Esophagus muscularis mucosa (tissue), 4 donors: ENCODE results near the gene ANKRD44.

Experiments used
- CTCF ChIP-seq, 3 experiments: fragments of 200-600 bp in 2 of 3; fragments of 450-650 bp in 1 of 3; sonication (generic) in 2 of 3; IDR thresholded peaks; one replicate each; pipeline ENCODE4 v1.5.1; 2017 to 2019; ENCODE audit warnings: antibody characterized with exemption in 3 of 3, mild to moderate bottlenecking in 2 of 3, moderate library complexity in 1 of 3
- EP300 ChIP-seq: sonication (generic); formaldehyde crosslinking; IDR thresholded peaks from one replicate; pipeline ENCODE4 v1.6.1; 2017; ENCODE audit warnings: antibody characterized with exemption
- POLR2A ChIP-seq: fragments of 450-650 bp; IDR thresholded peaks from one replicate; pipeline ENCODE4 v1.6.1; 2017; ENCODE audit warnings: antibody characterized with exemption, moderate library complexity, mild to moderate bottlenecking, low read depth

- TF ChIP-seq EP300 (no peak), POLR2A (no peak), CTCF (IDR thresholded peaks at IDR 0.05) (no peak)
These were observed 29.1 kb upstream of the ANKRD44 start for GRCh38 chr2:197339496-197340220.
